ENCODE measurements around the gene CCDC50. TPM values are rescaled to one million over a fixed set of nuclear protein-coding genes. Genes with fewer than 3 reads are reported as not detected.

CCDC50 gene
- polyA plus RNA-seq, 1 donor (not counting 4 experiments of a cell fraction or from before 2014, with no cell fraction given): 54.8 TPM

DNA sequence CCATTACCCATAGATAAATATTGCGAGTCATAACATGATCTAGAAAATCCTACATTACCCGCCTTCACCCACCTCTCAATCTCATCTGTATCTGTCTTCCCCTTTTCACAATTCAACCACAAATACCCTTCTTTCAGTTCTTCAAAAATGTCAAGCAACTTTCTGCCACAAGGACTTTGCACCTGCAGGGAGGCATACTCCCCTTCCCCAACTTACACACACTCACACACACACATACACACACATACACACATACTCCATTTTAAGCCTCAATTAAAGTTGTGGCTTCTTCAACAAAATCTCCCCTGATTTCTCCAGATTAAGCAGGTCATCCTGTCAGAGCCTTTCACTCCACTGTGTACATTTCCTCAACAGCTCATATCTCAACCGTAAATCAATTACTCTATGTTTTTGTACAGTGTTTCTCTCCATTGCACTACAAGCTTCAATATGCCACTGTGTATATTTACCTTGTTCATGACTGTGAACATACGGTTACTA lies 33.1 kb upstream of the CCDC50 start:
- Histone ChIP-seq H3K9me1 (ENCODE audit: control insufficient read depth, extremely low read depth, insufficient read depth, low read length) (no peaks in the 10 kb centered on the region), H3K9ac (ENCODE audit: control insufficient read depth, extremely low read depth, insufficient read depth, low read length) (no peak overlapping the region), H2AFZ (ENCODE audit: control insufficient read depth, low read length) (no peak overlapping the region), H3K27me3 (ENCODE audit: control insufficient read depth, extremely low read depth, insufficient read depth, low read length) (no peaks in the 10 kb centered on the region), H3K4me3 (ENCODE audit: control insufficient read depth in 2 of 3, extremely low read depth in 1 of 3, insufficient read depth in 2 of 3, low read depth in 1 of 3, low read length in 3 of 3) (no peak overlapping the region), H3K9me3 (ENCODE audit: control insufficient read depth, low read depth, low read length) (no peaks in the 10 kb centered on the region), H4K20me1 (ENCODE audit: control insufficient read depth, extremely low read depth, insufficient read depth, low read length) (no peaks in the 10 kb centered on the region), H3K27ac (ENCODE audit: control insufficient read depth, insufficient read depth, low read length) (no peak overlapping the region), H3K4me1 (ENCODE audit: control insufficient read depth, extremely low read depth, insufficient read depth, low read length) (no peaks in the 10 kb centered on the region), H3K79me2 (ENCODE audit: control insufficient read depth, insufficient read depth, low read length) (no peaks in the 10 kb centered on the region), H3K36me3 (ENCODE audit: control insufficient read depth in 2 of 2, extremely low read depth in 1 of 2, insufficient read depth in 2 of 2, low read length in 2 of 2) (no peaks in the 10 kb centered on the region), H3K4me2 (ENCODE audit: control insufficient read depth, extremely low read depth, insufficient read depth, low read depth, low read length) (no peak overlapping the region)
- FAIRE-seq (no peak), DNase-seq (ENCODE audit: low read depth, low spot score) (no peak)
- TF ChIP-seq EZH2 (IDR thresholded peaks at IDR 0.05; ENCODE audit: low read length): no peak
- TF ChIP-seq CTCF (optimal IDR thresholded peaks at IDR 0.05 in 1 of 3, IDR thresholded peaks at IDR 0.05 in 1 of 3, conservative IDR thresholded peaks at IDR 0.05 in 1 of 3; ENCODE audit: extremely low read depth in 1 of 3, insufficient read depth in 2 of 3, low read length in 3 of 3): no peak
- dilution Hi-C loops (cut with MboI; ENCODE audit: extremely low pct_ligation_motif_present, low sequenced_read_pairs): no loop called here

- Histone ChIP-seq H3K4me2 (ENCODE audit: control insufficient read depth, extremely low read depth, insufficient read depth, low read depth, low read length) (no peak overlapping the region), H3K27me3 (ENCODE audit: control insufficient read depth, extremely low read depth, insufficient read depth, low read length) (no peaks in the 10 kb centered on the region), H3K4me1 (ENCODE audit: control insufficient read depth, extremely low read depth, insufficient read depth, low read length) (no peaks in the 10 kb centered on the region), H4K20me1 (ENCODE audit: control insufficient read depth, extremely low read depth, insufficient read depth, low read length) (no peaks in the 10 kb centered on the region), H3K27ac (ENCODE audit: control insufficient read depth, insufficient read depth, low read length) (no peak overlapping the region), H3K9me3 (ENCODE audit: control insufficient read depth, low read depth, low read length) (no peaks in the 10 kb centered on the region), H3K79me2 (ENCODE audit: control insufficient read depth, insufficient read depth, low read length) (no peaks in the 10 kb centered on the region), H3K4me3 (ENCODE audit: control insufficient read depth in 2 of 3, extremely low read depth in 1 of 3, insufficient read depth in 2 of 3, low read depth in 1 of 3, low read length in 3 of 3) (no peak overlapping the region), H3K9me1 (ENCODE audit: control insufficient read depth, extremely low read depth, insufficient read depth, low read length) (no peaks in the 10 kb centered on the region), H3K36me3 (ENCODE audit: control insufficient read depth in 2 of 2, extremely low read depth in 1 of 2, insufficient read depth in 2 of 2, low read length in 2 of 2) (no peaks in the 10 kb centered on the region), H2AFZ (ENCODE audit: control insufficient read depth, low read length) (no peak overlapping the region), H3K9ac (ENCODE audit: control insufficient read depth, extremely low read depth, insufficient read depth, low read length) (no peak overlapping the region)
- TF ChIP-seq CTCF (optimal IDR thresholded peaks at IDR 0.05 in 1 of 3, IDR thresholded peaks at IDR 0.05 in 1 of 3, conservative IDR thresholded peaks at IDR 0.05 in 1 of 3; ENCODE audit: extremely low read depth in 1 of 3, insufficient read depth in 2 of 3, low read length in 3 of 3) (no peak), EZH2 (IDR thresholded peaks at IDR 0.05; ENCODE audit: low read length) (no peak)
- FAIRE-seq: no peak
- DNase-seq (ENCODE audit: low read depth, low spot score): no peak
- dilution Hi-C loops (cut with MboI; ENCODE audit: extremely low pct_ligation_motif_present, low sequenced_read_pairs): no loop called here
Measured at GRCh38 chr3:191298846-191299245, 30.3 kb upstream of the CCDC50 start.
